Loucy (cell line): ENCODE measurements around the gene MYO5C.

ENCODE experiments used
- H2AFZ ChIP-seq: fragments of 200-600 bp; sonication (generic); 2 replicates; pipeline ENCODE4 v1.6.0; 2016; ENCODE audit warnings: antibody characterized with exemption, mild to moderate bottlenecking, low read length, moderate library complexity
- H3F3A ChIP-seq: fragments of 200-600 bp; 2 replicates; pipeline ENCODE4 v1.6.0; 2016; ENCODE audit warnings: antibody characterized with exemption, low read depth, mild to moderate bottlenecking
- H3K27me3 ChIP-seq: fragments of 200-600 bp; sonication (generic); 2 replicates; pipeline ENCODE4 v1.6.1; 2014; ENCODE audit warnings: low read length, mild to moderate bottlenecking; ENCODE audit not compliant: insufficient read depth, poor library complexity, severe bottlenecking
- H3K36me3 ChIP-seq: fragments of 200-600 bp; sonication (generic); 2 replicates; pipeline ENCODE4 v1.6.1; 2016; ENCODE audit warnings: low read length; ENCODE audit not compliant: insufficient read depth
- H3K4me1 ChIP-seq: fragments of 200-600 bp; sonication (generic); 2 replicates; pipeline ENCODE4 v1.5.1; 2014; ENCODE audit warnings: low read length, mild to moderate bottlenecking; ENCODE audit not compliant: insufficient read depth, poor library complexity, severe bottlenecking
- H3K4me2 ChIP-seq: fragments of 200-600 bp; sonication (generic); 2 replicates; pipeline ENCODE4 v1.6.0; 2014; ENCODE audit warnings: antibody characterized with exemption, low read length, low read depth, mild to moderate bottlenecking; ENCODE audit not compliant: poor library complexity, severe bottlenecking
- H3K4me3 ChIP-seq: fragments of 200-600 bp; sonication (generic); 2 replicates; pipeline ENCODE4 v1.5.1; 2014; ENCODE audit warnings: low read length, mild to moderate bottlenecking, mixed read lengths; ENCODE audit not compliant: poor library complexity, severe bottlenecking
- H3K79me2 ChIP-seq: fragments of 200-600 bp; sonication (generic); 2 replicates; pipeline ENCODE4 v1.6.1; 2014; ENCODE audit warnings: low read length; ENCODE audit not compliant: insufficient read depth
- H3K9ac ChIP-seq: fragments of 200-600 bp; sonication (generic); 2 replicates; pipeline ENCODE4 v1.6.0; 2014; ENCODE audit warnings: mild to moderate bottlenecking, low read depth, low read length, moderate library complexity; ENCODE audit not compliant: poor library complexity, severe bottlenecking
- H3K9me2 ChIP-seq: fragments of 200-600 bp; sonication (generic); replicated peaks from 2 replicates; pipeline ENCODE4 v1.6.1; 2016; ENCODE audit warnings: low read depth, low read length, mixed read lengths
- H3K9me3 ChIP-seq: fragments of 200-600 bp; sonication (generic); 2 replicates; pipeline ENCODE4 v1.6.1; 2014; ENCODE audit warnings: mild to moderate bottlenecking, antibody characterized with exemption, low read length, low read depth; ENCODE audit not compliant: insufficient read depth
- H4K20me1 ChIP-seq: fragments of 200-600 bp; sonication (generic); 2 replicates; pipeline ENCODE4 v1.6.0; 2014; ENCODE audit warnings: antibody characterized with exemption, low read length, mild to moderate bottlenecking; ENCODE audit not compliant: insufficient read depth, poor library complexity, severe bottlenecking
- EZH2phosphoT487 ChIP-seq: fragments of 200-600 bp; IDR thresholded peaks from 2 replicates; pipeline ENCODE4 v1.6.1; 2018; ENCODE audit warnings: antibody characterized with exemption, mild to moderate bottlenecking, moderate library complexity, borderline replicate concordance
- TF ChIP-seq, protein P1 (sequence below): fragments of 200-600 bp; sonication (generic); conservative IDR thresholded peaks from 2 replicates; pipeline ENCODE4 v1.5.1; 2014; ENCODE audit warnings: mild to moderate bottlenecking, antibody characterized with exemption, low read length

The MYO5C gene

DNA sequence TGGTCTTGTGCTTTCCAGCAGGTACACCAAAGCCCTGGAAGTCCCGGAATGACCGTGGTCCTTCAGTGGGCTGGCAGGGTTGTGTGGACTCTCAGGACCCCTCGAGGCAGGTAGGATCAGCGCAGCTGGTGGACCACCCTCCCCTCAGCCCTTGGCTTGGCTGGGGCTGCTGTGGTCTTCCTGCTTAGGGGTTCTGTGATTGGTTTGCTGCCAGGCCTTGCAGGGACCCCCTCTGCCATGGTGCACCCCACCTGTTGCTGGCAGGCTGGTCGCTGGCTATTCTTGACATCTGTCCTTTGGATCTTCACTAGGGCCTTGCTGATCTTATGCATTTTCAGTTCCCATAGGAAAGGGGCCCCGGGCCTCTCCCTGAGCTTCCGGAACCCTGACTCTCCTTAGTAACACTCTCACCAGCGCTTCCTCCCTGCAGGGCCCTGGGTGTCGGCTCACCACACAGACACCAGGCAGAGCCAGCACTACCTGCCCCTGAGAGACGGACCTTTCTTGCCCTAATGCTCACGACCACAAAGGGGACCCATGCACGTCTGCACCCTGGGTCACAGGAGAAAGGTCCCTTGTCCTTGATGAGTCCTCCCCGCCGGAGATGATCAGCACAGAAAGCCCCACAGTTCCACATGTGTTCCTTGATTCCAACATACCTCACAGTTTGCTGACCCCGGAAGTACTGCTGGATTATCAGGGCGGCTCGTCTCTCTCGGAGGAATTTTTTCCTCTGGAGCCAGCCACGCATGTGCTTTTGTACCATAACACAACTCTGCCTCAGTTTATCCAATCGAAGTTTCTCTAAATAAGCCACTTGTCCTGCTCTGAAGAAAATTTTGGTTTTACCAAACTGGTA, 51.7 kb downstream of the MYO5C start:
- Histone ChIP-seq H3K36me3 (no peaks in the 10 kb centered on the region), H3K4me2 (no peak overlapping the region)

DNA sequence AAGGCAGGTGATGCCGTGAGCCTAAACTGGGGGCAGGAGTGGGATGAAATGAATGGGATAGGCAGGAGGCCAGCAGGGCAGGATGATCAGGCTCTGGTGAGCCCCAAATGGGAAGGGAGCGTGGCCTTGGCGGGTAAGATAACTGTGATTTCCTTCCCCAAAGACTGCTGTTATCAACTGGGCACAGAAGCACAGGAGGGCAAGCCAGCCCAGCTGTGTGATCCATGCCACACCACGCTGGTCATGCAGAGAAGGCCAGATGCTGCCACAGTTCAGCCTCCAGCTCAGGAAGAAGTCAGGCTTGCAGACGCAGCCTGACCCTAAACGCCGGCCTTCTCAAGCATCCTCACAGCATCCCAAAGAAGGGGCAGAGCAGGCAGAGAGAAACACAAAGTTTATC, 52.3 kb downstream of the MYO5C start:
- no peaks in the 10 kb centered on the region for H3K79me2 ChIP-seq
- peaks cover 11% of the 10 kb centered on the region for H3K4me1 ChIP-seq
- no peak overlapping the region for H2AFZ ChIP-seq
- no peaks in the 10 kb centered on the region for H3K36me3 ChIP-seq
- no peak overlapping the region for H3K9ac ChIP-seq
- no peaks in the 10 kb centered on the region for H3K9me3 ChIP-seq
- TF ChIP-seq EZH2phosphoT487: no peak
- TF ChIP-seq, protein P1, sequence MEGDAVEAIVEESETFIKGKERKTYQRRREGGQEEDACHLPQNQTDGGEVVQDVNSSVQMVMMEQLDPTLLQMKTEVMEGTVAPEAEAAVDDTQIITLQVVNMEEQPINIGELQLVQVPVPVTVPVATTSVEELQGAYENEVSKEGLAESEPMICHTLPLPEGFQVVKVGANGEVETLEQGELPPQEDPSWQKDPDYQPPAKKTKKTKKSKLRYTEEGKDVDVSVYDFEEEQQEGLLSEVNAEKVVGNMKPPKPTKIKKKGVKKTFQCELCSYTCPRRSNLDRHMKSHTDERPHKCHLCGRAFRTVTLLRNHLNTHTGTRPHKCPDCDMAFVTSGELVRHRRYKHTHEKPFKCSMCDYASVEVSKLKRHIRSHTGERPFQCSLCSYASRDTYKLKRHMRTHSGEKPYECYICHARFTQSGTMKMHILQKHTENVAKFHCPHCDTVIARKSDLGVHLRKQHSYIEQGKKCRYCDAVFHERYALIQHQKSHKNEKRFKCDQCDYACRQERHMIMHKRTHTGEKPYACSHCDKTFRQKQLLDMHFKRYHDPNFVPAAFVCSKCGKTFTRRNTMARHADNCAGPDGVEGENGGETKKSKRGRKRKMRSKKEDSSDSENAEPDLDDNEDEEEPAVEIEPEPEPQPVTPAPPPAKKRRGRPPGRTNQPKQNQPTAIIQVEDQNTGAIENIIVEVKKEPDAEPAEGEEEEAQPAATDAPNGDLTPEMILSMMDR: no peak
- H3K4me3 ChIP-seq: no peak overlapping the region
- H4K20me1 ChIP-seq: no peaks in the 10 kb centered on the region
- no peak overlapping the region for H3K4me2 ChIP-seq
- H3F3A ChIP-seq: no peaks in the 10 kb centered on the region
- no peaks in the 10 kb centered on the region for H3K9me2 ChIP-seq
- H3K27me3 ChIP-seq: no peaks in the 10 kb centered on the region

More for the DNA sequence above, 51.7 kb downstream of the MYO5C start:
- no peaks in the 10 kb centered on the region for H4K20me1 ChIP-seq
- H3K27me3 ChIP-seq: no peaks in the 10 kb centered on the region
- no peak overlapping the region for H3K4me3 ChIP-seq
- H3F3A ChIP-seq: no peaks in the 10 kb centered on the region
- H2AFZ ChIP-seq: no peak overlapping the region
- no peaks in the 10 kb centered on the region for H3K79me2 ChIP-seq
- H3K9ac ChIP-seq: no peak overlapping the region
- no peaks in the 10 kb centered on the region for H3K9me2 ChIP-seq
- no peak for TF ChIP-seq EZH2phosphoT487
- TF ChIP-seq, protein P1: no peak
- peaks cover 11% of the 10 kb centered on the region for H3K4me1 ChIP-seq
- H3K9me3 ChIP-seq: no peaks in the 10 kb centered on the region

DNA sequence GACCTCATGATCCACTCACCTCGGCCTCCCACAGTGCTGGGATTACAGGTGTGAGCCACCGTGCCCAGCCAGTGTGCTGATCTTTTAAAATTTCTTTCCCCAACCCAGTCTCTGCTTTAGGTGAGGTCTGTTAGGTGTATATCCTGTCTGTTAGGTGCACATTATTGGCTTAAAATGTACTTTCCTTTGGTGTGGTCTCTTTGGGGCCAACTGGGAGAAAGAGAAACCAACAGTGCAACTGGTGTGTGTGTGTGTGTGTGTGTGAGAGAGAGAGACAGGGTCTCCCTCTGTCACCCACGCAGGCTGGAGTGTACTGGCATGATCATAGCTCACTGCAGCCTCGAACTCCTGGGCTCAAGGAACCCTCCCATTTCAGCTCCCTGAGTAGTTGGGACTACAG, 54.1 kb downstream of the MYO5C start:
- Histone ChIP-seq H4K20me1 (no peaks in the 10 kb centered on the region), H3K27me3 (no peaks in the 10 kb centered on the region), H3K9me3 (no peaks in the 10 kb centered on the region), H3K4me3 (no peak overlapping the region), H3K9ac (no peak overlapping the region), H3F3A (no peaks in the 10 kb centered on the region), H3K4me1 (peaks cover 11% of the 10 kb centered on the region), H3K79me2 (no peaks in the 10 kb centered on the region), H3K9me2 (no peaks in the 10 kb centered on the region), H3K36me3 (no peaks in the 10 kb centered on the region), H2AFZ (peak overlapping the region; percentile 27; the same call in 1 of the 2 replicates), H3K4me2 (peak overlapping the region; percentile 8)
- no peak for TF ChIP-seq EZH2phosphoT487
- TF ChIP-seq, protein P1: no peak
